ENCODE results near the gene REC8.
A peak's percentile ranks its signal among the peaks of the same experiment; 100 is the strongest.
"Not testable (repeated sequence)": the region's sequence is repeated elsewhere in the genome, so short reads cannot be mapped to it uniquely, and the experiment has no call there.

Gene REC8

DNA sequence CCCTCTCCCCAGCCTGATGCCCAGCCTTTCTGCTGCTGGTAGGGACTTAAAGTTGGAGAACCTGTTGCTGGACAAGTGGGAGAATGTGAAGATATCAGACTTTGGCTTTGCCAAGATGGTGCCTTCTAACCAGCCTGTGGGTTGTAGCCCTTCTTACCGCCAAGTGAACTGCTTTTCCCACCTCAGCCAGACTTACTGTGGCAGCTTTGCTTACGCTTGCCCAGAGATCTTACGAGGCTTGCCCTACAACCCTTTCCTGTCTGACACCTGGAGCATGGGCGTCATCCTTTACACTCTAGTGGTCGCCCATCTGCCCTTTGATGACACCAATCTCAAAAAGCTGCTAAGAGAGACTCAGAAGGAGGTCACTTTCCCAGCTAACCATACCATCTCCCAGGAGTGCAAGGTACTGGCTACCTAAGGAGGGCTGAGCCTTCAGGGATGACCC is 35.2 kb downstream of the REC8 start:
- DNase-seq = no peak

GRCh38 chr14:24207625-24208024 is 35.7 kb downstream of the REC8 start:
- DNase-seq = no peak

DNA sequence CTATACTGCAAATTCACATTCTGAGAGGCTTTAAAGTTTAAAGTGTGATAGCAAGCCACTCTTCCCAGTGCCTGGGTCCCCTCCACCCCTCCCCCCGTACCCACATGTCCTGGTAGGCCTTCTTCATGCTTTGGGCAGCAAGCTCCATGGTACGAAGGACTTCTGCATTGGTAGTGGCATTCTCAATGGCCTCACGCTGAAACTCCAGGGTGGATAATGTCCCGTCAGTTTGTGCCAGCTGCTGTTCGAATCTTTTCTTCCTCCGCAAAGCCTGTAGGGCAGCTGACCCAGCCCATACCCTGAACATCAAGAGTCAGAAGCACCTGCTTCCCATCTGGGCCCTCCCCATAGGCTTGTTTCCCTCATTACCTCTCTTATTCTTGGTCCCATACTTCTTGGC is 39.4 kb downstream of the REC8 start:
- no peak for DNase-seq

DNA sequence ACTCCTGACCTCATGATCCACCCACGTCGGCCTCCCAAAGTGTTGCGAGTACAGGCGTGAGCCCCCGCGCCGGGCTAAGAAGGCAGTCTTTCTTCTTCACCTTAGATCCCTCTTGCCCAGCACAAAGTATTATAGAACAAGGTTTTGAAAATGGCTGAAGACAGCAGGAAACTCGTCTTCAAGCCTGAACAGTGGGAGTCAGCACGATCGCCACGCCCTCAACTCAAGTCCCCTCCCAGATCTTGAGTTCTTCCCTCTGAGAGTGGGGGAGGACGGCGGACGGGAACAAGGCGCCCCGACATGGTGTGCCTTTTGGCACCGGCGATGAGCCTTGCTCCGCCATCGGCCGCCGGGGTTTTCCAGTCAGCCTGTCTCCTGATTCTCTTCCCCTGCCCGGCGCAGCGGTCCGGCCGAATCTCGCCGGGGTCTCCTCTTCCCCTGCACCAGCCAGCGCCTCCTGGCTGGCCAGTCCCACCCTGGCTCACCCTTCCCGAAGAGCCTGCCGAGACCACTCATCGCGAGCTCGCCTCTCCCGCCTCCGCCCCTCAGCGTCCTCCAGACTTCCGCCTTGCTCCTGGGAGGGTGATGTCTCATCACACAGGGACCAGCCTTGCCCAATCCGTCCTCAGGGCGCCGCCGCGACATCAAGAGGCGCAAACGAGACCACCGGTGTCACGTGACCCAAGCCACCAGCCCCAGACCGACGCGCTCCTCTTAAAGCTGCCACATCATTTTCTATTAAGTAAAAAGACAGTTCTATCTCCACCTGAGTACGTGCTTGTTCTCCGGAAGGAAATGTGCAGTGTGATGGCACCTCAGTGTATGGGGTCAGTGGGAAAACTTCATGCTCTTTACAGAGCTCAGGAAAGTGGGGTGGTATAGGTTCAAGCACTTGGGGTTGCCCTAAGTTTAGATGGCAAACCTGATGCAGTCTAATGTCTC is 41.3 kb downstream of the REC8 start, which contains the start of gene CHMP4A:
Gene CHMP4A, minus strand, starts transcription at position 565 of the 942 bp plus-strand sequence. Its CDS starts 49 bp downstream, at position 516.
- peak; percentile 96 for DNase-seq

DNA sequence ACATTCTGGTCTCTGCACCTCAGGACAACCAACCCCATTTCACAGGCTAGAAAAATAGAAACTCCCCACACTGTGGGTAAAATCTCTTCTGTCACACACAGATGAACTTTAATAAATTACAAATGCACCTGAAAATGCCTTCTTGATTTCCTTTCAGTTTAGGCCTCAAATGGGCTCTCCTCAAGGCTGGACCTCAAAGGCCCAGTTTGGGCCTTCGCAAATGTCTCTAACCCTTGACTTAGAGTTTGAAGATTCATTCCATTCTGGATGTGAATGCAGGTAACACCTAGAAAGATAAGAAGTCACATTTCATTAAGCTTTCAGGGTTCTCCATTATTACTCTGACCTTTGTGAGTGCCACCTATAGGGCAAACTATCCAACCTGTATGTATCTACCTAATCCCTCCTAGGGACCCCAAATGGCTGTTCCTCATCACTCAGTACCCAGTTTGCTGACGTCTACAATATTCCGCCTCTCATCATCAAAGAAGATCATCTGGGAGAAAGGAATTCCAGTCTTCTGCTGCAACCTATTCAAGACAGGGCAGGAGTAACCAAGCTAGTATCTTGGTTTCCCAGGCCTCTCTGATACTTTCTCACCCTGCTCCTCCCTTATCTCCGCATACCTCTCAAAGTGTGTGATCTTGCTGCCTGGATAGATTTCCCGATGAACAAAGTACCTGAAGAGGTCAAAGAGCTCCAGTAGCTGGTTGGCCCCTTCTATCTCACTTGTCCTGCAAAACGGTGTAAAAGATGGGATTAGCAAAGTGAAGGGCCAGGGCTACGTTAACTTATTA is 42.2 kb downstream of the REC8 start:
- DNase-seq = no peak

- DNase-seq = peak; percentile 93
Measured at GRCh38 chr14:24215495-24216344, 43.8 kb downstream of the REC8 start, which contains the start of gene MDP1. MDP1 (minus strand) TSS chr14:24216066; CDS start chr14:24215955, 111 bp downstream.

- DNase-seq = no peak
Measured at GRCh38 chr14:24216345-24216699, 44.4 kb downstream of the REC8 start.

DNA sequence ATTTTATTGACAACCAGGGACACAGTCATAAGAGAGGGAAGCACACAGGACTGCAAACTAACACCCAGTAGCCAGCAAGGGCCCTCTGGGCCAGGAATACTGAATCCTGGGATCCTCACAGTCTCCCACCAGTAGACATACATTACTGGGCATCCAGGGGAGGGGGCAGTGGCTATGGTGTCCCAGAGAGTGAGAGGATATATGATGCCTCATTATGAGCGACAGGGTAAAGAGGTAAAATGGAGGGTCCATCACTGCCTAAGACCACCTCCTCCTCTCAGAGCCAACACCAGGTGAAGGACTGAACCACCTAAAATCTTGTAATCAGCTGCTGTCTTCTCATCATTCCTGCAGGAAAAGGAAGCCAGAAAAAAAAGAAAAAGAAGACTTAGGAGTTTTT is 45.0 kb downstream of the REC8 start:
- not testable (repeated sequence) for DNase-seq

DNA sequence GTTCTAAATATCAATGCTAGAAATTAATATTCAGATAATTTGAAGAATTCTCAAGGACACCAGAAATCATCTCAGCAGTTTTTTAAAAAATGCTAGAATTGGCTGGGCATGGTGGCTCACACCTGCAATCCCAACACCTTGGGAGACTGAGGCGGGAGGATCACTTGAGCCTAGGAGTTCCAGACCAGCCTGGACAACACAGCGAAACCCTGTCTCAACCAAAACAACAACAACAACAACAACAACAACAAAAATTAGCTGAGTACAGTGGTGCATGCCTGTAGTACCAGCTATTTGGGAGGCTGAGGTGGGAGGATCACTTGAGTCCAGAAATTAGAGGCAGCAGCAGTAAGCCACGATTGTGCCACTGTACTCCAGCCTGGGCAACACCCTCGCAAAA is 47.2 kb downstream of the REC8 start:
- no peak for DNase-seq

DNA sequence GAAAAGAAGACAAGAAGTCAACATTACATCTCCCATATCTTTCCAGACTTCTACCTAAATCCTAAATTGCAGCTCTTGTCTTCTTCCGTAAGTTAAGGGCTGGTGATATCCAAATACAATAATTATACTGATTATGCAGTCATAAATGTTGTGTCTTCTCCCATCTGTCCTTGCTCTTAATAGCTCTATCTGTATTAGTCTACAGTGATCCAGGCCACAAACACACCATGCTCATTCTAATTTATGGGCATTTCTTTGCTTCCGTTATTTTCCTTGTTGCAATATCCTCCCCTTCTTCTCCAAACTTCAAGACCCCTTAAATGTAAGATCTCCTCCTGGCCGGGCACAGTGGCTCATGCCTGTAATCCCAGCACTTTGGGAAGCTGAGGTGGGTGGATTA is 47.6 kb downstream of the REC8 start:
- DNase-seq = no peak

DNA sequence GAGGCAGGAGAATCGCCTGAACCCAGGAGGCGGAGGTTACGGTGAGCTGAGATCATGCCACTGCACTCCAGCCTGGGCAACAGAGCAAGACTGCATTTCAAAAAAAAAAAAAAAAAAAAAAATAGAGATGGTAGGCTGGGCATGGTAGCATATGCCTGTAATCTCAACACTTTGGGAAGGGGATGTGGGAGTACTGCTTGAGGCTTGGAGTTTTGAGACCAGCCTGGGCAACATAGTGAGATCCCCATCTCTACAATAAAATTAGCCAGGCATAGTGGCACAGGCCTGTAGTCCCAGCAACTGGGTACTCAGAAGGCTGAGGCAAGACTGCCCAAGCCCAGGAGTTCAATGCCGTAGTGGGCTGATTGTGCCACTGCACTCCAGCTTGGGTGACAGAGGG is 51.1 kb downstream of the REC8 start:
- not testable (repeated sequence) for DNase-seq

DNA sequence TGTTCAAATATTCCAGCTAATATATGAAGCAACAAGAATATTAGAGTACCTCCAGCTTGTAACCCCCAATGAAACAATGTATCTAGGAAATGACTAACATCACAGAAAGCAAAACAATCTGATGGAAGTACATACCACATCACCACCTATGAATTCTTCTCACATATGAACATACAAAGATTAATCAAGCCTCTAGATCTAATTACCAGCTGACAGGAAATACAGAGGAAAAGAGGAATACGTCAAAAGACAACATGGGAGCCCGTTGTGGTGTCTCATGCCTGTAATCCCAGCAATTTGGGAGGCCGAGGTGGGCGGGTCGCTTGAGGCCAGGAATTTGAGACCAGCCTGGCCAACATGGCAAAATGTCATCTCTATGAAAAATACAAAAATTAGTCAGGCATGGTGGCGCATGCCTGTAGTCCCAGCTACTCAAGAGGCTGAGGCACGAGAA is 52.8 kb downstream of the REC8 start:
- no peak for DNase-seq

GRCh38 chr14:24226473-24226872 is 54.6 kb downstream of the REC8 start:
- no peak for DNase-seq

DNA sequence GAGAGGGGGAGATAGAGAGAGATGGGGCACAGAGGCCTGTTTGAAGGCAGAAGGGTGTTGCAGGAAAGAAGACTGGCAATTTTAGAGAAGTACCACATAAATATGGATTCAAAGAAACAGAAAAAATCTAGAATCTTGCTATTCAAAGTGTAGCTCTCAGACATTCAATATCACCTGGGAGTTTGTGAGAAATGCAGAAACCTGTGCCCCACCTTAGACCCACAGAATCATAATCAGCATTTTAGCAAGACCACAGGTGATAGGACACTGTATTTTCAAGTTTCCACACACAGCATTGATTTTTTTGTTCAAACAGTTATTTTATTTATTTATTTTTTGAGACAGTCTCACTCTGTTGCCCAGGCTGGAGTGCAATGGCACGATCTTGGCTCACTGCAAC is 57.0 kb downstream of the REC8 start:
- DNase-seq = no peak
